Esophagus squamous epithelium (tissue), 4 donors: ENCODE measurements around the gene CAGE1.

Experiments
- POLR2A ChIP-seq, 4 donors: fragments of 450-650 bp; IDR thresholded peaks; one replicate each; pipeline ENCODE4 v1.6.1; 2017; ENCODE audit warnings: antibody characterized with exemption in 4 of 4, mild to moderate bottlenecking in 4 of 4, moderate library complexity in 3 of 4
- TF ChIP-seq, protein P1 (sequence below), 6 experiments: fragments of 450-650 bp in 4 of 6; fragments of 200-600 bp in 2 of 6; sonication (generic) in 2 of 6; IDR thresholded peaks; one replicate each; pipeline ENCODE4 v1.5.1; 2016 to 2019; ENCODE audit warnings: antibody characterized with exemption in 6 of 6, mild to moderate bottlenecking in 4 of 6, moderate library complexity in 4 of 6

DNA sequence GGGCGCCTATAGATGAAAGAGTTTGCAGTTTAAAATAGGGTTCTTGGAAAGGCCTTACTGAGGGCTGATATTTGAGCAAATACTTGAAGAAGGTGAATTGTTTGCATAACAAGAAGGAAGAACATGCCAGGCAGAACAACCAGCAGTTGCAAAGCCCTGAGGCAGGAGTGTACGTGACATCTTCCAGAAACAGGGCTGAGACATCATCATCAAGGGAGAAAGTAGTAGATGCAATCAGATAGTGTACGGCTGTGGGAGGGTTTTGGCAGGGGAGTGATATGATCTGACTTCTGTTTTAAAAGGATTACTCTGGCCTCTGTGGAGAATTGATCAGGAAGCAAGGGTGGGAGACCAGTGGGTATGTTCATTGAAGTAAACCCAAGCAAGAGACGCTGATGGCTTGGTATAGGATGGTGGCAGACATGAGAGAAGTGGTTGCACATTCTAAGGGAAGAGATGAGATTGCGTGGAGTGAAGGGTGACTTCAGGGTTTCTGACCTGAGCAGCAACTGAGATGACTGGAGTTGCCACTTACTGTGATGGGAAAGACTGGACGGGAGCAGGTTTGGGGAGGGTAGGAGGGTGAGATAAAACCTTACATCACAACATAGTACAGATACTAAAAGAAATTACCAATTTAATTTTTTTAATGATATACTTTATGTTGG is 28.8 kb upstream of the CAGE1 start:
- TF ChIP-seq, protein P1, sequence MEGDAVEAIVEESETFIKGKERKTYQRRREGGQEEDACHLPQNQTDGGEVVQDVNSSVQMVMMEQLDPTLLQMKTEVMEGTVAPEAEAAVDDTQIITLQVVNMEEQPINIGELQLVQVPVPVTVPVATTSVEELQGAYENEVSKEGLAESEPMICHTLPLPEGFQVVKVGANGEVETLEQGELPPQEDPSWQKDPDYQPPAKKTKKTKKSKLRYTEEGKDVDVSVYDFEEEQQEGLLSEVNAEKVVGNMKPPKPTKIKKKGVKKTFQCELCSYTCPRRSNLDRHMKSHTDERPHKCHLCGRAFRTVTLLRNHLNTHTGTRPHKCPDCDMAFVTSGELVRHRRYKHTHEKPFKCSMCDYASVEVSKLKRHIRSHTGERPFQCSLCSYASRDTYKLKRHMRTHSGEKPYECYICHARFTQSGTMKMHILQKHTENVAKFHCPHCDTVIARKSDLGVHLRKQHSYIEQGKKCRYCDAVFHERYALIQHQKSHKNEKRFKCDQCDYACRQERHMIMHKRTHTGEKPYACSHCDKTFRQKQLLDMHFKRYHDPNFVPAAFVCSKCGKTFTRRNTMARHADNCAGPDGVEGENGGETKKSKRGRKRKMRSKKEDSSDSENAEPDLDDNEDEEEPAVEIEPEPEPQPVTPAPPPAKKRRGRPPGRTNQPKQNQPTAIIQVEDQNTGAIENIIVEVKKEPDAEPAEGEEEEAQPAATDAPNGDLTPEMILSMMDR (IDR thresholded peaks at IDR 0.05): no peak
- no peak for TF ChIP-seq POLR2A (IDR thresholded peaks at IDR 0.05)
